Gastrocnemius medialis (tissue), 4 donors: ENCODE results near the gene LETMD1.

Experiments used
- POLR2A ChIP-seq, 2 donors: fragments of 450-650 bp; IDR thresholded peaks; one replicate each; pipeline ENCODE4 v1.6.1; 2017; ENCODE audit warnings: antibody characterized with exemption in 2 of 2, mild to moderate bottlenecking in 2 of 2, moderate library complexity in 2 of 2
- TF ChIP-seq, protein P1 (sequence below), 5 experiments: fragments of 450-650 bp in 3 of 5; fragments of 200-600 bp in 2 of 5; sonication (generic) in 2 of 5; IDR thresholded peaks in 4 of 5; conservative IDR thresholded peaks in 1 of 5; 1 replicate in 4 of 5; 2 replicates in 1 of 5; pipeline ENCODE4 v1.5.1; 2016 to 2019; ENCODE audit warnings: antibody characterized with exemption in 5 of 5, mild to moderate bottlenecking in 3 of 5, moderate library complexity in 3 of 5

DNA sequence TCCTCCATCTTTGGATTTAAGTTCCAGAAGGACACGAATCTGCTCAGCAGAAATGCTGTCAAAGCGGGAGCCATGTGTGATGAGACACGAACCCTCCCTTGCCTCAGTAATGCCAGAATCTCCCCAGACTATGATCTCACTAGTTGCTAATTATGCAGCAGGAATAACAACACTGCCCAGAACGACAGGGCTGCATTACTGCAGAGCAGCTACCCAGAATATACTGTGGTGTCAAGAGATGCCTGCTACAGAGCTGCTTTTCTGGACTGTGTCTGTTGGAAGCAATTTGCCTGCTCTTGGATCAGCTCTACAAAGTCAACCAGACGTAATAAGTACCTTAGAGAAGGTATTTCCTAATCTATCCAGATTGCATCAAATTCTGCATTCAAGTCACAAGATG, 29.8 kb downstream of the LETMD1 start:
- TF ChIP-seq, protein P1, sequence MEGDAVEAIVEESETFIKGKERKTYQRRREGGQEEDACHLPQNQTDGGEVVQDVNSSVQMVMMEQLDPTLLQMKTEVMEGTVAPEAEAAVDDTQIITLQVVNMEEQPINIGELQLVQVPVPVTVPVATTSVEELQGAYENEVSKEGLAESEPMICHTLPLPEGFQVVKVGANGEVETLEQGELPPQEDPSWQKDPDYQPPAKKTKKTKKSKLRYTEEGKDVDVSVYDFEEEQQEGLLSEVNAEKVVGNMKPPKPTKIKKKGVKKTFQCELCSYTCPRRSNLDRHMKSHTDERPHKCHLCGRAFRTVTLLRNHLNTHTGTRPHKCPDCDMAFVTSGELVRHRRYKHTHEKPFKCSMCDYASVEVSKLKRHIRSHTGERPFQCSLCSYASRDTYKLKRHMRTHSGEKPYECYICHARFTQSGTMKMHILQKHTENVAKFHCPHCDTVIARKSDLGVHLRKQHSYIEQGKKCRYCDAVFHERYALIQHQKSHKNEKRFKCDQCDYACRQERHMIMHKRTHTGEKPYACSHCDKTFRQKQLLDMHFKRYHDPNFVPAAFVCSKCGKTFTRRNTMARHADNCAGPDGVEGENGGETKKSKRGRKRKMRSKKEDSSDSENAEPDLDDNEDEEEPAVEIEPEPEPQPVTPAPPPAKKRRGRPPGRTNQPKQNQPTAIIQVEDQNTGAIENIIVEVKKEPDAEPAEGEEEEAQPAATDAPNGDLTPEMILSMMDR (IDR thresholded peaks at IDR 0.05 in 4 of 5, conservative IDR thresholded peaks at IDR 0.05 in 1 of 5) = no peak
- TF ChIP-seq POLR2A (IDR thresholded peaks at IDR 0.05) = no peak
